IPS-18c (cell line): Measurements from ENCODE around the gene FOXE1.

ENCODE experiments used
- H3K4me3 ChIP-seq: 2 replicates; pipeline ENCODE4 v1.7.0; 2013; ENCODE audit warnings: low read depth, mild to moderate bottlenecking, low read length, moderate library complexity; ENCODE audit not compliant: insufficient read depth
- H3K9me3 ChIP-seq: one replicate; pipeline ENCODE4 v1.6.1; 2013; ENCODE audit warnings: mild to moderate bottlenecking, low read length, moderate library complexity; ENCODE audit not compliant: control insufficient read depth, insufficient read depth

Gene FOXE1

GRCh38 chr9:97853056-97853843 is at the start of gene FOXE1:
TSS of gene FOXE1 (plus strand) at chr9:97853226. CDS start at chr9:97853915, 689 bp downstream.
- Histone ChIP-seq H3K4me3 (peak within 1 kb of the TSS; percentile 44), H3K9me3 (no peaks in the 10 kb centered on the region)

- Histone ChIP-seq H3K9me3 (no peaks in the 10 kb centered on the region), H3K4me3 (peak overlapping the region; percentile 83)
Measured at GRCh38 chr9:97804059-97804365, 49.0 kb upstream of the FOXE1 start.

GRCh38 chr9:97806721-97807120 is 46.3 kb upstream of the FOXE1 start:
- Histone ChIP-seq H3K9me3 (no peaks in the 10 kb centered on the region), H3K4me3 (no peak overlapping the region)

- Histone ChIP-seq H3K4me3 (no peak overlapping the region), H3K9me3 (no peaks in the 10 kb centered on the region)
Measured at GRCh38 chr9:97807681-97808080, 45.3 kb upstream of the FOXE1 start.

GRCh38 chr9:97808415-97808814 is 44.6 kb upstream of the FOXE1 start:
- Histone ChIP-seq H3K9me3 (no peaks in the 10 kb centered on the region), H3K4me3 (no peak overlapping the region)

GRCh38 chr9:97808972-97809371 is 44.1 kb upstream of the FOXE1 start:
- no peak overlapping the region for H3K4me3 ChIP-seq
- H3K9me3 ChIP-seq = peaks cover 3% of the 10 kb centered on the region

- peak overlapping the region; percentile 16; the same call in 1 of the 2 replicates for H3K4me3 ChIP-seq
- peaks cover 3% of the 10 kb centered on the region for H3K9me3 ChIP-seq
Measured at GRCh38 chr9:97809666-97810344, 43.2 kb upstream of the FOXE1 start.

GRCh38 chr9:97811533-97812246 is 41.3 kb upstream of the FOXE1 start:
- peaks cover 3% of the 10 kb centered on the region for H3K9me3 ChIP-seq
- no peak overlapping the region for H3K4me3 ChIP-seq

- Histone ChIP-seq H3K9me3 (peaks cover 3% of the 10 kb centered on the region), H3K4me3 (no peak overlapping the region)
Measured at GRCh38 chr9:97812247-97812543, 40.8 kb upstream of the FOXE1 start.

- Histone ChIP-seq H3K9me3 (peaks cover 3% of the 10 kb centered on the region), H3K4me3 (no peak overlapping the region)
Measured at GRCh38 chr9:97813072-97813471, 40.0 kb upstream of the FOXE1 start.

GRCh38 chr9:97819735-97820134 is 33.3 kb upstream of the FOXE1 start:
- no peak overlapping the region for H3K4me3 ChIP-seq
- peaks cover 2% of the 10 kb centered on the region for H3K9me3 ChIP-seq

- Histone ChIP-seq H3K9me3 (peaks cover 2% of the 10 kb centered on the region), H3K4me3 (no peak overlapping the region)
Measured at GRCh38 chr9:97820373-97820772, 32.7 kb upstream of the FOXE1 start.

GRCh38 chr9:97830884-97831829 is 21.9 kb upstream of the FOXE1 start:
- Histone ChIP-seq H3K9me3 (no peaks in the 10 kb centered on the region), H3K4me3 (peak overlapping the region; percentile 15; the same call in 1 of the 2 replicates)

- Histone ChIP-seq H3K4me3 (no peak overlapping the region; the same call in 1 of the 2 replicates), H3K9me3 (peaks cover 2% of the 10 kb centered on the region)
Measured at GRCh38 chr9:97831843-97832636, 21.0 kb upstream of the FOXE1 start.

- H3K4me3 ChIP-seq = no peak overlapping the region
- H3K9me3 ChIP-seq = peaks cover 2% of the 10 kb centered on the region
Measured at GRCh38 chr9:97840521-97840920, 12.5 kb upstream of the FOXE1 start.

GRCh38 chr9:97842960-97843359 is 10.1 kb upstream of the FOXE1 start:
- Histone ChIP-seq H3K9me3 (no peaks in the 10 kb centered on the region), H3K4me3 (no peak overlapping the region)
